OCI-LY1 (cell line): ENCODE results near the gene CACNA2D3.

Source experiments
- H2AFZ ChIP-seq: fragments of 200-600 bp; sonication (generic), shearing (Covaris generic); 2 replicates; pipeline ENCODE4 v1.6.0; 2014; ENCODE audit warnings: antibody characterized with exemption, mild to moderate bottlenecking, low read length
- H3F3A ChIP-seq: fragments of 200-600 bp; sonication (generic), shearing (Covaris generic); 2 replicates; pipeline ENCODE4 v1.6.0; 2014; ENCODE audit warnings: mild to moderate bottlenecking, antibody characterized with exemption, low read length, moderate library complexity; ENCODE audit not compliant: insufficient read depth
- H3K27ac ChIP-seq: fragments of 200-600 bp; sonication (generic); 2 replicates; pipeline ENCODE4 v1.5.1; 2014; ENCODE audit warnings: low read length, mixed run types, mild to moderate bottlenecking, low read depth; ENCODE audit not compliant: poor library complexity, severe bottlenecking
- H3K27me3 ChIP-seq: fragments of 200-600 bp; sonication (generic); 2 replicates; pipeline ENCODE4 v1.6.0; 2014; ENCODE audit warnings: antibody characterized with exemption, mild to moderate bottlenecking, low read length, moderate library complexity; ENCODE audit not compliant: insufficient read depth
- H3K36me3 ChIP-seq: fragments of 200-600 bp; sonication (generic); 2 replicates; pipeline ENCODE4 v1.6.1; 2014; ENCODE audit warnings: mild to moderate bottlenecking, antibody characterized with exemption, low read length, moderate library complexity, mixed read lengths; ENCODE audit not compliant: insufficient read depth
- H3K4me1 ChIP-seq: fragments of 200-600 bp; sonication (generic); 2 replicates; pipeline ENCODE4 v1.5.1; 2014; ENCODE audit warnings: mild to moderate bottlenecking, low read length, moderate library complexity; ENCODE audit not compliant: insufficient read depth, severe bottlenecking
- H3K4me2 ChIP-seq: fragments of 200-600 bp; sonication (generic), shearing (Covaris generic); 2 replicates; pipeline ENCODE4 v1.6.1; 2014; ENCODE audit warnings: low read length
- H3K4me3 ChIP-seq: fragments of 200-600 bp; sonication (generic); 2 replicates; pipeline ENCODE4 v1.5.1; 2014; ENCODE audit warnings: low read length, low read depth, mild to moderate bottlenecking, mixed read lengths; ENCODE audit not compliant: poor library complexity, severe bottlenecking
- H3K79me2 ChIP-seq: fragments of 200-600 bp; shearing (Covaris generic); 2 replicates; pipeline ENCODE4 v1.6.1; 2016; ENCODE audit warnings: mixed run types, low read length, mixed read lengths; ENCODE audit not compliant: insufficient read depth
- H3K9ac ChIP-seq: fragments of 200-600 bp; sonication (generic), shearing (Covaris generic); 2 replicates; pipeline ENCODE4 v1.6.1; 2014; ENCODE audit warnings: mild to moderate bottlenecking, low read length, mixed read lengths
- H3K9me2 ChIP-seq: fragments of 200-600 bp; sonication (generic), shearing (Covaris generic); 2 replicates; pipeline ENCODE4 v1.6.1; 2014; ENCODE audit warnings: low read depth, mild to moderate bottlenecking, low read length, mixed read lengths
- H3K9me3 ChIP-seq: fragments of 200-600 bp; shearing (Covaris generic); 2 replicates; pipeline ENCODE4 v1.6.1; 2014; ENCODE audit warnings: low read length, mixed read lengths
- H4K20me1 ChIP-seq: fragments of 200-600 bp; sonication (generic), shearing (Covaris generic); 2 replicates; pipeline ENCODE4 v1.6.0; 2016; ENCODE audit warnings: mild to moderate bottlenecking, low read length; ENCODE audit not compliant: insufficient read depth
- CTCF ChIP-seq: fragments of 200-600 bp; sonication (generic), shearing (Covaris generic); IDR thresholded peaks from 2 replicates; pipeline ENCODE4 v1.5.1; 2017; ENCODE audit warnings: mild to moderate bottlenecking, antibody characterized with exemption, low read length, moderate library complexity, mixed read lengths
- EZH2 ChIP-seq: fragments of 200-600 bp; sonication (generic), shearing (Covaris generic); IDR thresholded peaks from 2 replicates; pipeline ENCODE4 v1.8.0; 2017; ENCODE audit warnings: borderline replicate concordance, mixed run types, mild to moderate bottlenecking, antibody characterized with exemption, low read length, moderate library complexity, mixed read lengths

The CACNA2D3 gene

GRCh38 chr3:54733106-54734006 lies 611.0 kb downstream of the CACNA2D3 start:
- Histone ChIP-seq H3K79me2 (no peaks in the 10 kb centered on the region), H3K9me2 (no peaks in the 10 kb centered on the region), H3K27ac (no peak overlapping the region), H3F3A (no peaks in the 10 kb centered on the region), H3K36me3 (no peaks in the 10 kb centered on the region), H3K9ac (no peak overlapping the region), H3K4me2 (no peak overlapping the region), H4K20me1 (no peaks in the 10 kb centered on the region), H3K4me3 (no peak overlapping the region), H3K27me3 (no peaks in the 10 kb centered on the region), H2AFZ (no peak overlapping the region), H3K9me3 (no peaks in the 10 kb centered on the region), H3K4me1 (no peaks in the 10 kb centered on the region)
- TF ChIP-seq EZH2 (no peak), CTCF (no peak)

- H3K4me2 ChIP-seq: no peak overlapping the region
- H3K27me3 ChIP-seq: no peaks in the 10 kb centered on the region
- H3K79me2 ChIP-seq: no peaks in the 10 kb centered on the region
- H3K4me1 ChIP-seq: no peaks in the 10 kb centered on the region
- no peaks in the 10 kb centered on the region for H3K9me2 ChIP-seq
- no peak overlapping the region for H2AFZ ChIP-seq
- H3K4me3 ChIP-seq: no peak overlapping the region
- H3F3A ChIP-seq: no peaks in the 10 kb centered on the region
- no peaks in the 10 kb centered on the region for H3K36me3 ChIP-seq
- H3K9ac ChIP-seq: no peak overlapping the region
- TF ChIP-seq CTCF: no peak
- no peak for TF ChIP-seq EZH2
- H3K27ac ChIP-seq: no peak overlapping the region
- no peaks in the 10 kb centered on the region for H4K20me1 ChIP-seq
- H3K9me3 ChIP-seq: no peaks in the 10 kb centered on the region
Observed at GRCh38 chr3:54736459-54736858, 614.1 kb downstream of the CACNA2D3 start.

GRCh38 chr3:54743755-54744154 lies 621.4 kb downstream of the CACNA2D3 start:
- Histone ChIP-seq H3K27ac (no peak overlapping the region), H3K36me3 (no peaks in the 10 kb centered on the region), H3K4me3 (no peak overlapping the region), H3F3A (no peaks in the 10 kb centered on the region), H3K79me2 (no peaks in the 10 kb centered on the region), H3K9ac (no peak overlapping the region), H2AFZ (no peak overlapping the region), H3K27me3 (no peaks in the 10 kb centered on the region), H3K9me3 (no peaks in the 10 kb centered on the region), H3K9me2 (no peaks in the 10 kb centered on the region), H4K20me1 (no peaks in the 10 kb centered on the region), H3K4me2 (no peak overlapping the region), H3K4me1 (no peaks in the 10 kb centered on the region)
- no peak for TF ChIP-seq EZH2
- no peak for TF ChIP-seq CTCF
